Mesendoderm (in vitro differentiated cells): ENCODE data around the gene CCDC175.

Source experiments
- DNase-seq: peaks from one replicate; pipeline ENCODE4 v3.0.0; 2013
- H2AK5ac ChIP-seq: 2 replicates; pipeline ENCODE4 v1.6.1; 2013; ENCODE audit warnings: low read length, inconsistent platforms
- H2BK120ac ChIP-seq: 2 replicates; pipeline ENCODE4 v1.6.1; 2013; ENCODE audit warnings: low read depth, mild to moderate bottlenecking, low read length, moderate library complexity, mixed read lengths
- H2BK15ac ChIP-seq: replicated peaks from 2 replicates; pipeline ENCODE4 v1.6.1; 2013; ENCODE audit warnings: low read depth, mild to moderate bottlenecking, moderate library complexity
- H2BK5ac ChIP-seq: 2 replicates; pipeline ENCODE4 v1.6.1; 2013; ENCODE audit warnings: low read length, inconsistent platforms
- H3K18ac ChIP-seq: 2 replicates; pipeline ENCODE4 v1.6.1; 2013; ENCODE audit warnings: mild to moderate bottlenecking, low read length, mixed read lengths
- H3K23ac ChIP-seq: one replicate; pipeline ENCODE4 v1.6.1; 2013; ENCODE audit warnings: low read length
- H3K27ac ChIP-seq: 2 replicates; pipeline ENCODE4 v1.5.1; 2013; ENCODE audit warnings: low read depth, mild to moderate bottlenecking, inconsistent platforms, low read length, moderate library complexity
- H3K27me3 ChIP-seq: 2 replicates; pipeline ENCODE4 v1.6.1; 2013; ENCODE audit warnings: low read length, control low read depth, mild to moderate bottlenecking, inconsistent platforms; ENCODE audit not compliant: insufficient read depth, poor library complexity
- H3K36me3 ChIP-seq: 2 replicates; pipeline ENCODE4 v1.6.1; 2013; ENCODE audit warnings: low read length, inconsistent platforms; ENCODE audit not compliant: control insufficient read depth, insufficient read depth
- H3K4ac ChIP-seq: one replicate; pipeline ENCODE4 v1.6.1; 2013; ENCODE audit warnings: low read depth, mild to moderate bottlenecking, low read length, moderate library complexity
- H3K4me1 ChIP-seq: 2 replicates; pipeline ENCODE4 v1.6.1; 2013; ENCODE audit warnings: low read depth, low read length, inconsistent platforms; ENCODE audit not compliant: control insufficient read depth
- H3K4me2 ChIP-seq: 2 replicates; pipeline ENCODE4 v1.6.1; 2013; ENCODE audit warnings: low read length
- H3K4me3 ChIP-seq: 2 replicates; pipeline ENCODE4 v1.5.1; 2013; ENCODE audit warnings: mild to moderate bottlenecking, low read length
- H3K56ac ChIP-seq: one replicate; pipeline ENCODE4 v1.6.1; 2013; ENCODE audit warnings: low read length
- H3K79me1 ChIP-seq: 2 replicates; pipeline ENCODE4 v1.6.1; 2013; ENCODE audit warnings: low read length, inconsistent platforms
- H3K79me2 ChIP-seq: 2 replicates; pipeline ENCODE4 v1.6.1; 2013; ENCODE audit warnings: mild to moderate bottlenecking, low read length; ENCODE audit not compliant: control insufficient read depth, insufficient read depth
- H3K9ac ChIP-seq: 2 replicates; pipeline ENCODE4 v1.6.1; 2013; ENCODE audit warnings: low read length, inconsistent platforms
- H4K5ac ChIP-seq: one replicate; pipeline ENCODE4 v1.6.1; 2013; ENCODE audit warnings: low read length
- H4K8ac ChIP-seq: one replicate; pipeline ENCODE4 v1.6.1; 2013; ENCODE audit warnings: low read depth, mild to moderate bottlenecking, control low read depth, low read length, moderate library complexity
- WGBS: extraction: QIAGEN DNeasy Blood & Tissue Kit; methylation state at CpG from one replicate; pipeline ENCODE4 v1.1.7; 2013; ENCODE audit warnings: low lambda C conversion rate, missing lambda C conversion rate; ENCODE audit not compliant: insufficient coverage; ENCODE audit errors: extremely low coverage; 5-methylcytosine and 5-hydroxymethylcytosine counted together

Gene CCDC175

DNA sequence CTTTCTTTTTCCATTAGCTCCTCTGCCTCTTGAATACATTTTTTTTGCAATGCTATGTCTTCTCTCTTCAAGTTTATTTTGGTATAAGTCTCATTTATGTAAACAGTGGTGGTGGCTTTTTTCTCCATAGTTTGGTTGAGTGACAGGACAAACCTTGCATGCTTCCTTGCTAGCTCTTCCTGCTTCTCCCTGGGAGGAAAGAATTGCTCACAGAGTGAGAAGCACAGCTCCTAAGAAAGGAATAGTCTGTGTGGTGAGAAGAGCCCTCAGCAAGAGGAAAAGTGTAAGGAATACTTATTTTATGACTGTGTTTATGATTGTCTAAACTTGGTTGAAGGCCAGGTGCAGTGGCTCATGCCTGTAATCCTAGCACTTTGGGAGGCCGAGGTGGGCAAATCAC, 11.5 kb downstream of the CCDC175 start:
- Histone ChIP-seq H2BK120ac (peak overlapping the region; percentile 38), H4K8ac (no peak overlapping the region), H3K9ac (no peak overlapping the region), H3K79me2 (no peaks in the 10 kb centered on the region), H3K4me1 (peaks cover 12% of the 10 kb centered on the region), H3K36me3 (no peaks in the 10 kb centered on the region), H3K56ac (peak overlapping the region; percentile 57), H3K4me2 (no peak overlapping the region), H3K27me3 (no peaks in the 10 kb centered on the region), H2AK5ac (no peak overlapping the region), H3K27ac (no peak overlapping the region), H4K5ac (no peak overlapping the region), H2BK15ac (no peak overlapping the region), H3K79me1 (no peaks in the 10 kb centered on the region), H3K23ac (no peak overlapping the region), H3K18ac (peak overlapping the region; percentile 82), H2BK5ac (peak overlapping the region; percentile 58), H3K4me3 (no peak overlapping the region), H3K4ac (peak overlapping the region; percentile 16)
- no peak for DNase-seq
- no CpG with 5 or more reads among the region's 1 CpG for WGBS

DNA sequence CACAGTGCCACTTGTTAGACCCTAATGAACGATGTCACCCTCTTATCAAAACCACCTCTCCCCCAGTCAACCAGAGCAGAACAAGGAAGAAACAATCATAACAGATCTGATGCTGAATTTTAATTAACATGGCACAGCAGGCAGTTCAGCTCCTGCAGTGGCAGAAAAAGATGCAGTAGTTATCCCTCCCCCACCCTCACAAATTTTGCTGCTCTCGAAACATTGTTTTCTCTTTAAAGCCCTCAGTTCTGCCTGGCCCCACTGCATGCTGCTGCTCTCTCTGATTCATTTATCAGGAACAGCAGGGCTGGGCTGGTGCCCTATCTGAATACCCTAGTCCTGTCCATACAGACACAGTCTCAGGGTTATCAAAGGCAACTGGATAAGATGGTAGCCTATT, 12.2 kb downstream of the CCDC175 start:
- Histone ChIP-seq H3K36me3 (no peaks in the 10 kb centered on the region), H2BK120ac (no peak overlapping the region), H3K27ac (peak overlapping the region; percentile 42), H3K9ac (no peak overlapping the region), H3K79me2 (no peaks in the 10 kb centered on the region), H2BK5ac (no peak overlapping the region), H4K5ac (no peak overlapping the region), H3K56ac (no peak overlapping the region), H3K79me1 (no peaks in the 10 kb centered on the region), H3K4ac (no peak overlapping the region), H3K27me3 (no peaks in the 10 kb centered on the region), H3K18ac (no peak overlapping the region), H3K4me3 (no peak overlapping the region), H4K8ac (no peak overlapping the region), H3K4me2 (no peak overlapping the region), H3K23ac (no peak overlapping the region), H3K4me1 (peaks cover 12% of the 10 kb centered on the region), H2BK15ac (no peak overlapping the region), H2AK5ac (no peak overlapping the region)
- peak; percentile 86 for DNase-seq
- no CpG with 5 or more reads among the region's 2 CpGs for WGBS

DNA sequence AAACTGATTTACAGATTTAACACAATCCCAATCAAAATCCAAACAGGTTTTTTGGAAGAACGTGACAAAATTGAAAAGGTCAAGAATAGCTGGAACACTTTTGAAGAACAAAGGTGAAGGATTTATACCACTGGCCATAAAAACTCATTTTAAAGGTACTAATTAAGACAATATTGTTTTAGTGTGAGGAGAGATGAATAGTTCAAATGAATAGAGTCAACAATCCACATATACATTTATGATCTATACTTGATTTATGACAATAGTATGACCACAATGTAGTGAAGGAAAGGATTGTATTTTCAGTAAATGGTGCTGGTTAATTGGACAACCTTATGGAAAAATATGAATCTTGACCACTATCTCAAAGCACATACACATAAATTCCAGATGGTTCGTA, 29.3 kb downstream of the CCDC175 start:
- WGBS: no CpG with 5 or more reads among the region's 2 CpGs
- Histone ChIP-seq H4K8ac (no peak overlapping the region), H3K79me2 (no peaks in the 10 kb centered on the region), H3K23ac (no peak overlapping the region), H2AK5ac (no peak overlapping the region), H4K5ac (no peak overlapping the region), H3K4ac (no peak overlapping the region), H3K18ac (no peak overlapping the region), H3K27ac (no peak overlapping the region), H2BK5ac (no peak overlapping the region), H3K36me3 (no peaks in the 10 kb centered on the region), H3K4me1 (no peaks in the 10 kb centered on the region), H3K56ac (no peak overlapping the region), H3K4me2 (no peak overlapping the region), H3K4me3 (no peak overlapping the region), H3K27me3 (no peaks in the 10 kb centered on the region), H2BK120ac (no peak overlapping the region), H3K9ac (no peak overlapping the region), H2BK15ac (no peak overlapping the region), H3K79me1 (no peaks in the 10 kb centered on the region)
- no peak for DNase-seq

DNA sequence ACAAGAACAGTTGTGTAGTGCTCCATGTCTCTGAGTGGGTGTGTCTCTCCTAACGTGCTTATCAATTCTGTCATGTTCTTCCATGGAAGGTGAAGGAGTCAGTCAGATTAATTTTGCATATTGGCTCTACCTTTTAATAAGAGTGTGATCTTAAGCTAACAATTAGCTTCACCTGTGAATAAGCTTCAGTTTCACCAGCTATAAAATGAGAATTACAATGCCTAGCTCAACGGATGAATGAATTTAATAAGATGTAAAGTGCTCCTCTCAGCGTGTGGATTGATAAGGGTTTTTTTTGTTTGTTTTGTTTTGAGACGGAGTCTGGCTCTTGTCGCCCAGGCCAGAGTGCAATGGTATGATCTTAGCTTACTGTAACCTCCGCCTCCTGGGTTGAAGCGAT, 32.7 kb downstream of the CCDC175 start:
- Histone ChIP-seq H2BK15ac (no peak overlapping the region), H2BK5ac (no peak overlapping the region), H3K4me1 (no peaks in the 10 kb centered on the region), H3K79me1 (no peaks in the 10 kb centered on the region), H4K8ac (no peak overlapping the region), H3K27ac (no peak overlapping the region), H3K18ac (no peak overlapping the region), H2AK5ac (no peak overlapping the region), H3K4me2 (no peak overlapping the region), H3K9ac (no peak overlapping the region), H3K4ac (no peak overlapping the region), H3K27me3 (no peaks in the 10 kb centered on the region), H3K56ac (no peak overlapping the region), H4K5ac (no peak overlapping the region), H3K4me3 (no peak overlapping the region), H2BK120ac (no peak overlapping the region), H3K23ac (no peak overlapping the region), H3K79me2 (no peaks in the 10 kb centered on the region), H3K36me3 (no peaks in the 10 kb centered on the region)
- no peak for DNase-seq
- no CpG with 5 or more reads among the region's 7 CpGs for WGBS

DNA sequence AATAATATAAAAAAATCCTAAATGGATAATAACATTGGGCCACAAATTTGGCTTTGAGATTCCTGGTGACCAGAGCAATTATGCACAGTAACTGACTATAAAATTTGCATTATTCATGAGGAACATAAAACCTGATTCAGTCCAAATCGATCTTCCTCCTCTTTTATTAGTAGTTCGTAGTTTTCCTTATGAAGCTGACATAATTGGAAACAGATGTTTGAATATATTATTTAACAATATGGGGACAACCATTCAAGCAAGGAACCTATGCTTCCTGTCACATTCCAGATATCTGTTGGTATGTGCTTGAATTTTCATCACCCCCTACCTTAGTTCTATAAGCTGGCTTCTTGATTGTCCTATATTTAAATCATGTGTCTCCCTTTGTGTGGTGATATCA, 34.9 kb downstream of the CCDC175 start:
- Histone ChIP-seq H3K18ac (no peak overlapping the region), H3K4me2 (no peak overlapping the region), H3K4me1 (no peaks in the 10 kb centered on the region), H2BK15ac (no peak overlapping the region), H3K27me3 (no peaks in the 10 kb centered on the region), H2BK120ac (no peak overlapping the region), H3K9ac (no peak overlapping the region), H3K4me3 (no peak overlapping the region), H3K23ac (no peak overlapping the region), H3K4ac (no peak overlapping the region), H3K56ac (no peak overlapping the region), H4K8ac (no peak overlapping the region), H3K79me1 (no peaks in the 10 kb centered on the region), H3K27ac (no peak overlapping the region), H4K5ac (no peak overlapping the region), H2BK5ac (no peak overlapping the region), H3K36me3 (no peaks in the 10 kb centered on the region), H2AK5ac (no peak overlapping the region), H3K79me2 (no peaks in the 10 kb centered on the region)
- no CpG with 5 or more reads among the region's 2 CpGs for WGBS
- no peak for DNase-seq

DNA sequence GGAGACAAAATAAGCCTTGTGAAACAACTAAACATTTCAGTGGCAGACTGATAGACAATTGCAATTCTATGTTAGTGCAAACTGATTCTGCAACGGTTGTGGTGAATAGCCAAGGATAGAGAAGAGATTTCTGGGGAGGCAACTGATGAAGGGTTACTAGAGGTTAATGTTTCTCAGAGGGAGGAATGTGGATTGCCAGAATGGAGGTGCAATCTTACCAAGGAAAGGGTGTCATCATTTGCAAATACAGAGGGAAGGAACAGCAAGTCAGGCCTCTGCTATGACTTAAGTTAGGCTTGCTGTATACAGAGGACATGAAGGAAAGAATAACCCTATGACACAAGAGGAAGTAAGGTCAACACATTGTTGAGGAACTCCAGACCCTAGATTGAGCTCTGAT, 35.8 kb downstream of the CCDC175 start:
- Histone ChIP-seq H3K27me3 (no peaks in the 10 kb centered on the region), H3K56ac (no peak overlapping the region), H3K4me2 (no peak overlapping the region), H2BK15ac (no peak overlapping the region), H3K9ac (no peak overlapping the region), H3K23ac (no peak overlapping the region), H3K4me3 (no peak overlapping the region), H2BK120ac (no peak overlapping the region), H3K18ac (no peak overlapping the region), H3K4ac (no peak overlapping the region), H3K36me3 (no peaks in the 10 kb centered on the region), H3K4me1 (no peaks in the 10 kb centered on the region), H3K27ac (no peak overlapping the region), H4K8ac (no peak overlapping the region), H2BK5ac (no peak overlapping the region), H3K79me2 (no peaks in the 10 kb centered on the region), H4K5ac (no peak overlapping the region), H3K79me1 (no peaks in the 10 kb centered on the region), H2AK5ac (no peak overlapping the region)
- WGBS: no CpG with 5 or more reads among the region's 1 CpG
- DNase-seq: peak; percentile 70
